ENCODE results near the gene PRR23E. TPM values are rescaled to one million over a fixed set of nuclear protein-coding genes. Genes with fewer than 3 reads are reported as not detected.

The PRR23E gene
- total RNA-seq, 4 donors from 2014 or later: not detected

GRCh38 chr3:127164615-127165014 is 28.3 kb upstream of the PRR23E start:
- DNase-seq (ENCODE audit: low spot score in 2 of 2): no peak
- Histone ChIP-seq H3K27ac (no peak overlapping the region), H3K36me3 (no peaks in the 10 kb centered on the region), H3K4me1 (no peaks in the 10 kb centered on the region), H3K27me3 (no peaks in the 10 kb centered on the region), H3K4me3 (no peak overlapping the region), H3K9me3 (no peaks in the 10 kb centered on the region)
- WGBS, 2 donors: 56 to 59% methylated on average over 5 of the region's 5 CpGs
- no peak for TF ChIP-seq EP300 (IDR thresholded peaks at IDR 0.05)
- TF ChIP-seq POLR2A (IDR thresholded peaks at IDR 0.05): no peak
- no peak for TF ChIP-seq CTCF (IDR thresholded peaks at IDR 0.05)

- H3K4me3 ChIP-seq: no peak overlapping the region
- WGBS, 2 donors: 72 to 95% methylated on average over 2 of the region's 2 CpGs
- no peaks in the 10 kb centered on the region for H3K36me3 ChIP-seq
- no peaks in the 10 kb centered on the region for H3K4me1 ChIP-seq
- DNase-seq (ENCODE audit: low spot score in 2 of 2): no peak
- no peaks in the 10 kb centered on the region for H3K27me3 ChIP-seq
- no peak overlapping the region for H3K27ac ChIP-seq
- no peak for TF ChIP-seq CTCF (IDR thresholded peaks at IDR 0.05)
- TF ChIP-seq POLR2A (IDR thresholded peaks at IDR 0.05): no peak
- no peak for TF ChIP-seq EP300 (IDR thresholded peaks at IDR 0.05)
- H3K9me3 ChIP-seq: no peaks in the 10 kb centered on the region
Observed at GRCh38 chr3:127165036-127165435, 27.9 kb upstream of the PRR23E start.

GRCh38 chr3:127165694-127166485 is 27.0 kb upstream of the PRR23E start:
- H3K27me3 ChIP-seq: peaks cover 0 to 7% of the 10 kb centered on the region in 2 donors
- TF ChIP-seq CTCF (IDR thresholded peaks at IDR 0.05) (no peak), POLR2A (IDR thresholded peaks at IDR 0.05) (no peak), EP300 (IDR thresholded peaks at IDR 0.05) (no peak)
- WGBS, 2 donors: 65% methylated on average over 5 of the region's 5 CpGs
- no peak for DNase-seq (ENCODE audit: low spot score in 2 of 2)
- H3K4me1 ChIP-seq: no peaks in the 10 kb centered on the region
- H3K9me3 ChIP-seq: no peaks in the 10 kb centered on the region
- H3K27ac ChIP-seq: no peak overlapping the region
- no peak overlapping the region for H3K4me3 ChIP-seq
- no peaks in the 10 kb centered on the region for H3K36me3 ChIP-seq

- peaks cover 0 to 9% of the 10 kb centered on the region in 2 donors for H3K27me3 ChIP-seq
- DNase-seq (ENCODE audit: low spot score in 2 of 2): no peak
- WGBS, 2 donors: 76 to 78% methylated on average over 9 of the region's 9 CpGs
- no peaks in the 10 kb centered on the region for H3K9me3 ChIP-seq
- no peaks in the 10 kb centered on the region for H3K4me1 ChIP-seq
- no peak for TF ChIP-seq POLR2A (IDR thresholded peaks at IDR 0.05)
- TF ChIP-seq CTCF (IDR thresholded peaks at IDR 0.05): no peak
- no peak for TF ChIP-seq EP300 (IDR thresholded peaks at IDR 0.05)
- no peaks in the 10 kb centered on the region for H3K36me3 ChIP-seq
- H3K27ac ChIP-seq: no peak overlapping the region
- H3K4me3 ChIP-seq: no peak overlapping the region
Observed at GRCh38 chr3:127166501-127167065, 26.3 kb upstream of the PRR23E start.

- Histone ChIP-seq H3K4me1 (no peaks in the 10 kb centered on the region), H3K27ac (no peak overlapping the region), H3K27me3 (peaks cover 0 to 13% of the 10 kb centered on the region in 2 donors), H3K4me3 (no peak overlapping the region), H3K36me3 (no peaks in the 10 kb centered on the region), H3K9me3 (no peaks in the 10 kb centered on the region)
- DNase-seq (ENCODE audit: low spot score in 2 of 2): no peak
- 84 to 89% methylated on average over 9 of the region's 9 CpGs for WGBS, 2 donors
- no peak for TF ChIP-seq CTCF (IDR thresholded peaks at IDR 0.05)
- TF ChIP-seq POLR2A (IDR thresholded peaks at IDR 0.05): no peak
- no peak for TF ChIP-seq EP300 (IDR thresholded peaks at IDR 0.05)
Observed at GRCh38 chr3:127167315-127168043, 25.5 kb upstream of the PRR23E start.
